HCT116 (cell line): ENCODE measurements around the gene WSB2. TPM values are rescaled to one million over a fixed set of nuclear protein-coding genes. Genes with fewer than 3 reads are reported as not detected.

Experiments
- ATAC-seq: fragments of 200-7000 bp; cut with Tn5 transposase; 2 replicates; pipeline ENCODE4 v1.9.1; 2020; ENCODE audit warnings: mild to moderate bottlenecking, moderate library complexity
- BruUV-seq: library from RNA; stranded (reverse); fragments of 400-500 nt; replicated peaks from 2 replicates; lab custom pipeline; 2021; lab: Mats Ljungman, UMichigan
- CTCF ChIA-PET: fragments of 300-600 bp; sonication (Branson Sonifier 250); formaldehyde crosslinking; loops from one replicate; lab custom pipeline; 2021; ENCODE audit warnings: antibody characterized with exemption; lab: Charles Lee
- POLR2A ChIA-PET: fragments of 300-600, 350-600 bp; sonication (Branson Sonifier 250); formaldehyde crosslinking; loops from one replicate; lab custom pipeline; 2021; ENCODE audit warnings: antibody characterized with exemption; lab: Charles Lee
- RAD21 ChIA-PET, 2 experiments: fragments of 300-600 bp; sonication (Branson Sonifier 250); formaldehyde crosslinking; loops; one replicate each; lab custom pipeline; 2023; ENCODE audit warnings: low total read pairs in 2 of 2; ENCODE audit not compliant: uncharacterized antibody in 2 of 2, unreplicated experiment in 2 of 2, low non-redundant PET in 1 of 2; lab: Charles Lee
- DNase-seq: peaks from one replicate; pipeline ENCODE4 v3.0.0-alpha.2; 2010; ENCODE audit warnings: low read depth, low spot score
- H2AFZ ChIP-seq: fragments of 200-600 bp; shearing (Covaris generic), sonication (generic); 2 replicates; pipeline ENCODE4 v1.6.1; 2017; ENCODE audit warnings: low read depth, mixed run types, mixed read lengths, antibody characterized with exemption, low read length; ENCODE audit not compliant: poor library complexity, severe bottlenecking
- H3K27ac ChIP-seq: 2 replicates; pipeline ENCODE4 v1.5.1; 2012; ENCODE audit warnings: low read depth, low read length
- H3K27me3 ChIP-seq: fragments of 200-600 bp; sonication (generic); 2 replicates; pipeline ENCODE4 v1.6.1; 2016; ENCODE audit warnings: mixed run types, low read length, mixed read lengths; ENCODE audit not compliant: insufficient read depth
- H3K36me3 ChIP-seq, 2 experiments: fragments of 200-500 bp in 1 of 2; fragments of 200-600 bp in 1 of 2; sonication (Bioruptor generic) in 1 of 2; sonication (generic) in 1 of 2; 2 replicates each; pipeline versions ENCODE4 v1.5.1 to v1.6.1; 2014 to 2016; ENCODE audit warnings: low read length in 2 of 2, inconsistent platforms in 1 of 2, mixed read lengths in 1 of 2, mixed run types in 1 of 2; ENCODE audit not compliant: insufficient read depth in 2 of 2, control insufficient read depth in 1 of 2
- H3K4me1 ChIP-seq, 2 experiments: fragments of 200-600 bp in 1 of 2; sonication (generic) in 1 of 2; 2 replicates each; pipeline versions ENCODE4 v1.5.1 to v1.6.1; 2012 to 2017; ENCODE audit warnings: low read length in 2 of 2, inconsistent platforms in 1 of 2, mild to moderate bottlenecking in 1 of 2, mixed read lengths in 1 of 2, mixed run types in 1 of 2, moderate library complexity in 1 of 2; ENCODE audit not compliant: insufficient read depth in 2 of 2, control insufficient read depth in 1 of 2
- H3K4me2 ChIP-seq: fragments of 200-600 bp; sonication (generic); 2 replicates; pipeline ENCODE4 v1.6.1; 2017; ENCODE audit warnings: mixed run types, low read length, mixed read lengths
- H3K4me3 ChIP-seq, 2 experiments: fragments of 200-600 bp in 1 of 2; sonication (generic) in 1 of 2; replicated peaks in 1 of 2; 2 replicates each; pipeline ENCODE4 v1.5.1; 2011 to 2016; ENCODE audit warnings: low read length in 2 of 2, control low read depth in 1 of 2, low read depth in 1 of 2, mild to moderate bottlenecking in 1 of 2, mixed read lengths in 1 of 2, mixed run types in 1 of 2
- H3K79me2 ChIP-seq: fragments of 200-600 bp; sonication (generic); 2 replicates; pipeline ENCODE4 v1.6.1; 2017; ENCODE audit warnings: mild to moderate bottlenecking, mixed run types, low read length, moderate library complexity, mixed read lengths; ENCODE audit not compliant: insufficient read depth
- H3K9ac ChIP-seq: fragments of 200-600 bp; sonication (generic); 2 replicates; pipeline ENCODE4 v1.6.1; 2016; ENCODE audit warnings: low read length, mixed read lengths
- H3K9me2 ChIP-seq: fragments of 200-600 bp; sonication (generic), shearing (Covaris generic); 2 replicates; pipeline ENCODE4 v1.6.1; 2017; ENCODE audit warnings: mixed run types, mild to moderate bottlenecking, moderate library complexity; ENCODE audit not compliant: insufficient read depth
- H3K9me3 ChIP-seq, 2 experiments: fragments of 200-500 bp in 1 of 2; fragments of 200-600 bp in 1 of 2; sonication (Bioruptor generic) in 1 of 2; sonication (generic) in 1 of 2; 2 replicates each; pipeline ENCODE4 v1.6.1; 2014 to 2017; ENCODE audit warnings: low read length in 2 of 2, mixed read lengths in 2 of 2, inconsistent platforms in 1 of 2, low read depth in 1 of 2, mild to moderate bottlenecking in 1 of 2, mixed run types in 1 of 2, moderate library complexity in 1 of 2; ENCODE audit not compliant: control insufficient read depth in 1 of 2, insufficient read depth in 1 of 2
- H4K20me1 ChIP-seq: fragments of 200-600 bp; sonication (generic), shearing (Covaris generic); 2 replicates; pipeline ENCODE4 v1.6.1; 2017; ENCODE audit warnings: mixed run types, mild to moderate bottlenecking, moderate library complexity; ENCODE audit not compliant: insufficient read depth
- ATF3 ChIP-seq: IDR thresholded peaks from 2 replicates; pipeline ENCODE4 v1.6.1; 2012
- CBX3 ChIP-seq: IDR thresholded peaks from 2 replicates; pipeline ENCODE4 v1.6.1; 2012; ENCODE audit warnings: low read depth
- CEBPB ChIP-seq: IDR thresholded peaks from 2 replicates; pipeline ENCODE4 v1.6.1; 2012; ENCODE audit warnings: low read depth
- CTCF ChIP-seq, 3 experiments: fragments of 200-600 bp in 1 of 3; sonication (generic) in 1 of 3; IDR thresholded peaks in 2 of 3; conservative IDR thresholded peaks in 1 of 3; 2 replicates each; pipeline ENCODE4 v1.5.1; 2012 to 2017; ENCODE audit warnings: low read depth in 2 of 3, low read length in 2 of 3, antibody characterized with exemption in 1 of 3, borderline replicate concordance in 1 of 3, control low read depth in 1 of 3, mild to moderate bottlenecking in 1 of 3, mixed read lengths in 1 of 3, mixed run types in 1 of 3, moderate library complexity in 1 of 3; ENCODE audit not compliant: insufficient read depth in 1 of 3
- EGR1 ChIP-seq: IDR thresholded peaks from 2 replicates; pipeline ENCODE4 v1.6.1; 2012; ENCODE audit warnings: low read depth
- EZH2phosphoT487 ChIP-seq: fragments of 200-600 bp; IDR thresholded peaks from 2 replicates; pipeline ENCODE4 v1.6.1; 2018; ENCODE audit warnings: antibody characterized with exemption, borderline replicate concordance
- FOSL1 ChIP-seq: IDR thresholded peaks from 2 replicates; pipeline ENCODE4 v1.6.1; 2012; ENCODE audit warnings: low read depth
- POLR2A ChIP-seq: IDR thresholded peaks from 2 replicates; pipeline ENCODE4 v1.7.0; 2011; ENCODE audit warnings: borderline replicate concordance; ENCODE audit not compliant: insufficient read depth, insufficient read length; ENCODE audit errors: extremely low read depth
- POLR2AphosphoS5 ChIP-seq: IDR thresholded peaks from 2 replicates; pipeline ENCODE4 v1.6.1; 2011; ENCODE audit warnings: mild to moderate bottlenecking, low read depth, low read length, moderate library complexity
- RAD21 ChIP-seq: IDR thresholded peaks from 2 replicates; pipeline ENCODE4 v1.6.1; 2012; ENCODE audit warnings: low read depth, mild to moderate bottlenecking
- REST ChIP-seq: IDR thresholded peaks from 2 replicates; pipeline ENCODE4 v1.6.1; 2012; ENCODE audit warnings: low read depth
- SIN3A ChIP-seq: IDR thresholded peaks from 2 replicates; pipeline ENCODE4 v1.6.1; 2012; ENCODE audit warnings: low read depth
- SP1 ChIP-seq: IDR thresholded peaks from 2 replicates; pipeline ENCODE4 v1.6.1; 2012; ENCODE audit warnings: low read depth
- TCF7L2 ChIP-seq: IDR thresholded peaks from 2 replicates; pipeline ENCODE4 v1.7.0; 2011; ENCODE audit warnings: borderline replicate concordance, inconsistent platforms; ENCODE audit not compliant: insufficient read depth, insufficient read length; ENCODE audit errors: extremely low read depth
- YY1 ChIP-seq: IDR thresholded peaks from 2 replicates; pipeline ENCODE4 v1.6.1; 2011; ENCODE audit warnings: low read length, low read depth, moderate library complexity, mild to moderate bottlenecking; ENCODE audit not compliant: insufficient replicate concordance; ENCODE audit errors: extremely low read depth
- ZBTB33 ChIP-seq: IDR thresholded peaks from 2 replicates; pipeline ENCODE4 v1.6.1; 2011; ENCODE audit warnings: mild to moderate bottlenecking, low read length, moderate library complexity; ENCODE audit not compliant: insufficient replicate concordance; ENCODE audit errors: extremely low read depth
- ZNF274 ChIP-seq: fragments of 200-500 bp; sonication (Bioruptor generic); IDR thresholded peaks from 2 replicates; pipeline ENCODE4 v1.6.1; 2014; ENCODE audit warnings: mild to moderate bottlenecking, low read depth, low read length, inconsistent platforms
- intact Hi-C: fragments of 100-400 bp; cut with micrococcal nuclease; formaldehyde crosslinking; loops from 2 replicates; pipeline ENCODE4 v1.10.0; 2022
- total RNA-seq: library from RNA; stranded (reverse); gene quantifications from one replicate; pipeline ENCODE4 v1.2.1, GENCODE V29; 2021; ENCODE audit not compliant: unreplicated experiment

The WSB2 gene
- total RNA-seq, 1 experiment from 2014 or later: 97.0 TPM

- no peak for TF ChIP-seq TCF7L2
These were observed 41.6 kb upstream of the WSB2 start (continued) for GRCh38 chr12:118102609-118103008.

- ChIA-PET RAD21 (no interaction called here), POLR2A (no interaction called here), CTCF (interaction anchor here (0.9 to 1.9 kb wide), 2 partner anchors 19 to 275 kb away, joined by 3 to 7 read pairs; no protein-coding TSS in a partner anchor)
- Histone ChIP-seq H3K9me3 (no peaks in the 10 kb centered on the region), H3K4me2 (peak overlapping the region; percentile 85), H3K36me3 (no peaks in the 10 kb centered on the region), H3K9ac (peak overlapping the region; percentile 82), H3K4me3 (peak overlapping the region; percentile 79 to 83), H3K79me2 (no peaks in the 10 kb centered on the region), H4K20me1 (no peaks in the 10 kb centered on the region), H2AFZ (no peak overlapping the region), H3K27me3 (no peaks in the 10 kb centered on the region), H3K27ac (peak overlapping the region; percentile 3; the same call in 1 of the 2 replicates), H3K9me2 (no peaks in the 10 kb centered on the region), H3K4me1 (peaks cover 36 to 49% of the 10 kb centered on the region in 2 experiments)
- DNase-seq: peak; percentile 46
- intact Hi-C loops: loop anchor here (5.0 kb wide), 1 partner anchor 40 kb away; the partner anchor contains the start of gene WSB2
- no TSS peak for BruUV-seq
- ATAC-seq: peak; percentile 32
- peak; percentile 84 for TF ChIP-seq SIN3A
- 0 out of 2 replicates have a peak, but pooled peaks have one; percentile 9 for TF ChIP-seq RAD21
- TF ChIP-seq POLR2AphosphoS5: peak; percentile 35; the same call in 1 of the 2 replicates
- no peak for TF ChIP-seq YY1
- TF ChIP-seq CTCF (IDR thresholded peaks at IDR 0.05 in 2 of 3, conservative IDR thresholded peaks at IDR 0.05 in 1 of 3; ENCODE audit: borderline replicate concordance in 1 of 3, insufficient read depth in 1 of 3, low read depth in 2 of 3, low read length in 2 of 3): no peak
- TF ChIP-seq ATF3: no peak
- TF ChIP-seq FOSL1: peak; percentile 45; the same call in 1 of the 2 replicates
- no peak for TF ChIP-seq ZBTB33
- no peak for TF ChIP-seq ZNF274
- no peak for TF ChIP-seq TCF7L2
- peak; percentile 57; the same call in 1 of the 2 replicates for TF ChIP-seq CBX3
- TF ChIP-seq EGR1: no peak
- TF ChIP-seq SP1: peak; percentile 61; the same call in 1 of the 2 replicates
- no peak for TF ChIP-seq REST
- no peak for TF ChIP-seq EZH2phosphoT487
- TF ChIP-seq POLR2A: no peak
- TF ChIP-seq CEBPB: peak; percentile 43
These were observed 41.1 kb upstream of the WSB2 start for GRCh38 chr12:118102070-118102469.
